OCI-LY3 (cell line): ENCODE measurements around the gene EIPR1.

Source experiments
- EZH2phosphoT487 ChIP-seq: fragments of 200-600 bp; shearing (Covaris generic); IDR thresholded peaks from 2 replicates; pipeline ENCODE4 v1.6.1; 2018; ENCODE audit warnings: antibody characterized with exemption, mixed run types, low read depth
- TF ChIP-seq, protein P1 (sequence below): fragments of 200-600, 300-600 bp; sonication (generic); IDR thresholded peaks from 2 replicates; pipeline ENCODE4 v1.5.1; 2014; ENCODE audit warnings: antibody characterized with exemption, low read length, low read depth

DNA sequence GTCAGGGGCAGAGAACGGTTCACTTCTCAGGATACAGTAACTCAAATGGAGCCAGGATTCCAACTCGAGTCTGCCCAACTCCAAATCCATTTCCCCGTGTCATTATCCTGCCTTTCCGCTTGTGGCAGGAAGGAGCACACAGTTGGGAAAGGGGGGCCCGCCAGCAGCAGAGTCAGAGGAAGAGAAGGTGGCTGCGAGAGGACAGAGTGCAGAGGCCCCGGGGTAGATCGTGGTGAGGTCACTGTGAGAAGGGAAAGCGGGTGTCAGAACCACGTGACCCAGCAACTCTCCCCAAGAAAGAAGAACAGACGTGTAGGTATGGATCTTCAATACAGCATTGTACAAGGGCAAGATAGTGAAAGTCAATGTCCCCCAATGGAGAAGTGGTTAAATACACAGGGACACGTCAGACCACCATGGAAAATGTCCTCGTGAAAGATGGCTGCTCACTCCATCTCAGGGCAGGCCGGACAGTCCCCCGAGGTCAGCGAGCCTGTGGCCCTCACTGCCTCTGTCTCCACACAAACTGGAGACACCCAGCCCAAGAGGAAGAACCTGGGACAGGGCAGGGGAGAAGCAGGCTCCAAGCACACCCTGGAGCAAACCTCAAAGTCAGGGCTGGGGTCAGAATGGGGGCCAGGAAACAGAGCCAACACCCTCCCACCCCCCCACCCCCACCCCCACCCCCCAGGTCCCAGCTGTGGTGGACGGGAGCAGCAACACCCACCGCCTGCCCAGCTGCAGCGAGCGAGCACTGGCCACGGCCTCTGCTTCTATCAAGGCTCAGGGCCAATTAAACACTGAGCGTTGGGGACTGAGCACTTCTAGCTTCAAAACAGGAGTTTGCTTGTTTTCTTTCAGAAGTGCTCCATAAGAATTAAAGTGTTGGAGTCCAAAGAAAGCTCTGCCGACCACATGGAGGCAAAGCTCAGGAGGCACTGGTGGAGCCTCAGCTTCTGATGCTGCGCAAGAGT lies 92.7 kb downstream of the EIPR1 start:
- TF ChIP-seq, protein P1, sequence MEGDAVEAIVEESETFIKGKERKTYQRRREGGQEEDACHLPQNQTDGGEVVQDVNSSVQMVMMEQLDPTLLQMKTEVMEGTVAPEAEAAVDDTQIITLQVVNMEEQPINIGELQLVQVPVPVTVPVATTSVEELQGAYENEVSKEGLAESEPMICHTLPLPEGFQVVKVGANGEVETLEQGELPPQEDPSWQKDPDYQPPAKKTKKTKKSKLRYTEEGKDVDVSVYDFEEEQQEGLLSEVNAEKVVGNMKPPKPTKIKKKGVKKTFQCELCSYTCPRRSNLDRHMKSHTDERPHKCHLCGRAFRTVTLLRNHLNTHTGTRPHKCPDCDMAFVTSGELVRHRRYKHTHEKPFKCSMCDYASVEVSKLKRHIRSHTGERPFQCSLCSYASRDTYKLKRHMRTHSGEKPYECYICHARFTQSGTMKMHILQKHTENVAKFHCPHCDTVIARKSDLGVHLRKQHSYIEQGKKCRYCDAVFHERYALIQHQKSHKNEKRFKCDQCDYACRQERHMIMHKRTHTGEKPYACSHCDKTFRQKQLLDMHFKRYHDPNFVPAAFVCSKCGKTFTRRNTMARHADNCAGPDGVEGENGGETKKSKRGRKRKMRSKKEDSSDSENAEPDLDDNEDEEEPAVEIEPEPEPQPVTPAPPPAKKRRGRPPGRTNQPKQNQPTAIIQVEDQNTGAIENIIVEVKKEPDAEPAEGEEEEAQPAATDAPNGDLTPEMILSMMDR: no peak
- TF ChIP-seq EZH2phosphoT487: no peak
